CD14-positive monocyte (primary cell): ENCODE measurements around the gene RANBP10. TPM values are rescaled to one million over a fixed set of nuclear protein-coding genes. Genes with fewer than 3 reads are reported as not detected.
A peak's percentile ranks its signal among the peaks of the same experiment; 100 is the strongest.

Source experiments
- DNase-seq, 3 donors: peaks; one replicate each; pipeline ENCODE4 v3.0.0-alpha.2; 2011 to 2022
- H2AFZ ChIP-seq: 2 replicates; pipeline ENCODE4 v1.6.0; 2012; ENCODE audit warnings: mild to moderate bottlenecking, low read depth, low read length, inconsistent platforms; ENCODE audit not compliant: insufficient read depth, poor library complexity, severe bottlenecking
- H3K27ac ChIP-seq, 2 donors: 1 replicate in 1 of 2; 2 replicates in 1 of 2; pipeline ENCODE4 v1.5.1; 2012 to 2013; ENCODE audit warnings: low read length in 2 of 2, control low read depth in 1 of 2, inconsistent platforms in 1 of 2, low read depth in 1 of 2, mild to moderate bottlenecking in 1 of 2
- H3K27me3 ChIP-seq, 2 donors: one replicate each; pipeline versions ENCODE4 v1.6.0 to v1.6.1; 2011 to 2013; ENCODE audit warnings: low read length in 2 of 2; ENCODE audit not compliant: control insufficient read depth in 2 of 2, insufficient read depth in 2 of 2
- H3K36me3 ChIP-seq, 2 donors: replicated peaks in 1 of 2; 1 replicate in 1 of 2; 2 replicates in 1 of 2; pipeline versions ENCODE4 v1.5.1 to v1.6.1; 2012 to 2013; ENCODE audit warnings: low read length in 2 of 2, control low read depth in 1 of 2, inconsistent platforms in 1 of 2, mild to moderate bottlenecking in 1 of 2; ENCODE audit not compliant: insufficient read depth in 2 of 2, control insufficient read depth in 1 of 2
- H3K4me1 ChIP-seq, 2 donors: 1 replicate in 1 of 2; 2 replicates in 1 of 2; pipeline versions ENCODE4 v1.5.1 to v1.6.1; 2012 to 2013; ENCODE audit warnings: low read length in 2 of 2, control low read depth in 1 of 2, inconsistent platforms in 1 of 2, mild to moderate bottlenecking in 1 of 2, moderate library complexity in 1 of 2; ENCODE audit not compliant: insufficient read depth in 2 of 2, control insufficient read depth in 1 of 2
- H3K4me2 ChIP-seq: replicated peaks from 2 replicates; pipeline ENCODE3; 2012; ENCODE audit warnings: low read length, moderate library complexity, mild to moderate bottlenecking; ENCODE audit not compliant: poor library complexity, severe bottlenecking; ENCODE audit errors: extremely low read depth
- H3K4me3 ChIP-seq, 3 experiments: fragments of 200-600 bp in 1 of 3; sonication (generic) in 1 of 3; replicated peaks in 1 of 3; 1 replicate in 2 of 3; 2 replicates in 1 of 3; pipeline ENCODE4 v1.5.1; 2011 to 2013; ENCODE audit warnings: low read length in 3 of 3, mild to moderate bottlenecking in 3 of 3, control low read depth in 2 of 3, low read depth in 2 of 3, inconsistent platforms in 1 of 3, moderate library complexity in 1 of 3
- H3K79me2 ChIP-seq: 2 replicates; pipeline ENCODE4 v1.6.0; 2012; ENCODE audit warnings: mild to moderate bottlenecking, control low read depth, inconsistent platforms, low read length, moderate library complexity; ENCODE audit not compliant: insufficient read depth
- H3K9ac ChIP-seq: 2 replicates; pipeline ENCODE4 v1.6.0; 2017; ENCODE audit warnings: low read length, mild to moderate bottlenecking; ENCODE audit not compliant: insufficient read depth, poor library complexity, severe bottlenecking
- H3K9me3 ChIP-seq, 2 donors: replicated peaks in 1 of 2; 1 replicate in 1 of 2; 2 replicates in 1 of 2; pipeline versions ENCODE4 v1.5.1 to v1.6.1; 2012 to 2013; ENCODE audit warnings: low read length in 2 of 2, control low read depth in 1 of 2; ENCODE audit not compliant: control insufficient read depth in 1 of 2, insufficient read depth in 1 of 2
- H4K20me1 ChIP-seq: 2 replicates; pipeline ENCODE4 v1.6.0; 2012; ENCODE audit warnings: mild to moderate bottlenecking, low read length, control low read depth, moderate library complexity; ENCODE audit not compliant: insufficient read depth
- H3K27ac Mint-ChIP-seq, 7 donors: one replicate each; pipeline ENCODE4 v1.8.0; 2020; ENCODE audit warnings: mild to moderate bottlenecking in 7 of 7, mixed read lengths in 7 of 7, moderate library complexity in 6 of 7, inconsistent platforms in 2 of 7
- H3K27me3 Mint-ChIP-seq, 3 donors: one replicate each; pipeline ENCODE4 v1.8.0; 2021 to 2022; ENCODE audit warnings: low read depth in 3 of 3, mild to moderate bottlenecking in 3 of 3, mixed read lengths in 3 of 3, moderate library complexity in 3 of 3, inconsistent platforms in 1 of 3
- H3K36me3 Mint-ChIP-seq, 2 donors: one replicate each; pipeline ENCODE4 v1.8.0; 2020; ENCODE audit warnings: mixed read lengths in 2 of 2, inconsistent platforms in 1 of 2, mild to moderate bottlenecking in 1 of 2
- H3K4me1 Mint-ChIP-seq: one replicate; pipeline ENCODE4 v1.8.0; 2020; ENCODE audit warnings: mild to moderate bottlenecking, mixed read lengths
- H3K4me3 Mint-ChIP-seq, 2 donors: one replicate each; pipeline ENCODE4 v1.8.0; 2020; ENCODE audit warnings: mild to moderate bottlenecking in 2 of 2, mixed read lengths in 2 of 2, moderate library complexity in 1 of 2
- H3K9me3 Mint-ChIP-seq, 7 donors: one replicate each; pipeline ENCODE4 v1.8.0; 2020 to 2022; ENCODE audit warnings: mixed read lengths in 7 of 7, mild to moderate bottlenecking in 6 of 7, moderate library complexity in 6 of 7, inconsistent platforms in 2 of 7
- WGBS: methylation state at CpG from one replicate; pipeline ENCODE4 v1.1.5; 2013; ENCODE audit warnings: missing lambda C conversion rate; ENCODE audit not compliant: insufficient coverage; 5-methylcytosine and 5-hydroxymethylcytosine counted together
- intact Hi-C, 2 donors: fragments of 100-400 bp; cut with micrococcal nuclease; formaldehyde crosslinking; loops; one replicate each; pipeline versions ENCODE4 v1.15.0 to v1.15.1; 2023
- polyA plus RNA-seq, 3 donors: library from polyadenylated mRNA; depleted of rRNA in 1 of 3; unstranded in 2 of 3; stranded (reverse) in 1 of 3; fragments of 300-500 nt in 2 of 3; fragments of >200 nt in 1 of 3; fragmentation: Illumina TruSeq in 2 of 3; gene quantifications; 1 replicate in 2 of 3; 2 replicates in 1 of 3; pipeline ENCODE4 v1.2.3, GENCODE V29; 2012 to 2021
- TF ChIP-seq, protein P1 (sequence below): fragments of 200-600 bp; IDR thresholded peaks from one replicate; pipeline ENCODE4 v1.8.0; 2022; ENCODE audit warnings: antibody characterized with exemption, mild to moderate bottlenecking

Gene RANBP10
- polyA plus RNA-seq, 3 donors: 6.4 to 16.7 (median 6.6) TPM

DNA sequence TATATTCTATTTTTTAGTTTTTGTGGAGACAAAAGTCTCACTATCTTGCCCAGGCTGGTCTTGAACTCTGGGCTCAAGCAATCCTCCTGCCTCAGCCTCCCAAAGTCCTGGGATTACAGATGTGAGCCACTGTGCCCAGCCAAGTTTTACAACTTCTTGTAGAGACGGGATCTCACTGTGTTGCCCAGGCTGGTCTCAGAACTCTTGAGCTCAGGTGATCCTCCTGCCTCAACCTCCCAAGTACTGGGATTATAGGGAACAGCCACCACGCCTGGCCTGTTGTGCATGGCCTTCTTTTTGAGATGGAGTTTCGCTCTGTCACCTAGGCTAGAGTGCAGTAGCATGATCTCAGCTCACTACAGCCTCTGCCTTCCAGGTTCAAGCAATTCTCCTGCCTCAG lies 47.3 kb upstream of the RANBP10 start:
- Histone ChIP-seq H3K4me1 (peaks cover 4 to 7% of the 10 kb centered on the region in 2 donors), H4K20me1 (peaks cover 59% of the 10 kb centered on the region), H3K4me2 (no peak overlapping the region), H3K36me3 (no peaks in the 10 kb centered on the region), H3K4me3 (no peak overlapping the region), H3K79me2 (peaks cover 99% of the 10 kb centered on the region), H3K27me3 (no peaks in the 10 kb centered on the region), H3K9ac (no peak overlapping the region), H3K27ac (no peak overlapping the region), H3K9me3 (no peaks in the 10 kb centered on the region), H2AFZ (no peak overlapping the region)
- peaks cover 0 to 2% (median 0%) of the 10 kb centered on the region in 7 donors for H3K9me3 Mint-ChIP-seq
- H3K4me1 Mint-ChIP-seq: peaks cover 20% of the 10 kb centered on the region
- H3K27me3 Mint-ChIP-seq: peaks cover 0 to 1% (median 0%) of the 10 kb centered on the region in 3 donors
- TF ChIP-seq, protein P1, sequence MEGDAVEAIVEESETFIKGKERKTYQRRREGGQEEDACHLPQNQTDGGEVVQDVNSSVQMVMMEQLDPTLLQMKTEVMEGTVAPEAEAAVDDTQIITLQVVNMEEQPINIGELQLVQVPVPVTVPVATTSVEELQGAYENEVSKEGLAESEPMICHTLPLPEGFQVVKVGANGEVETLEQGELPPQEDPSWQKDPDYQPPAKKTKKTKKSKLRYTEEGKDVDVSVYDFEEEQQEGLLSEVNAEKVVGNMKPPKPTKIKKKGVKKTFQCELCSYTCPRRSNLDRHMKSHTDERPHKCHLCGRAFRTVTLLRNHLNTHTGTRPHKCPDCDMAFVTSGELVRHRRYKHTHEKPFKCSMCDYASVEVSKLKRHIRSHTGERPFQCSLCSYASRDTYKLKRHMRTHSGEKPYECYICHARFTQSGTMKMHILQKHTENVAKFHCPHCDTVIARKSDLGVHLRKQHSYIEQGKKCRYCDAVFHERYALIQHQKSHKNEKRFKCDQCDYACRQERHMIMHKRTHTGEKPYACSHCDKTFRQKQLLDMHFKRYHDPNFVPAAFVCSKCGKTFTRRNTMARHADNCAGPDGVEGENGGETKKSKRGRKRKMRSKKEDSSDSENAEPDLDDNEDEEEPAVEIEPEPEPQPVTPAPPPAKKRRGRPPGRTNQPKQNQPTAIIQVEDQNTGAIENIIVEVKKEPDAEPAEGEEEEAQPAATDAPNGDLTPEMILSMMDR: no peak
- H3K36me3 Mint-ChIP-seq: peaks cover 2 to 3% of the 10 kb centered on the region in 2 donors
- no peak overlapping the region for H3K4me3 Mint-ChIP-seq
- intact Hi-C loops: no loop called here
- WGBS: 100% methylated on average over 1 of the region's 3 CpGs
- peak overlapping the region in 2 of 7 donors; percentile 18 to 76 for H3K27ac Mint-ChIP-seq
- no peak for DNase-seq

- Histone ChIP-seq H3K4me1 (peaks cover 43 to 49% of the 10 kb centered on the region in 2 donors), H2AFZ (no peak overlapping the region), H3K27ac (peak overlapping the region in 1 of 2 donors; percentile 83)
These were observed 41.8 kb upstream of the RANBP10 start for GRCh38 chr16:67848118-67848517.

More at GRCh38 chr16:67848118-67848517, 41.8 kb upstream of the RANBP10 start:
- DNase-seq: no peak
- H3K4me1 Mint-ChIP-seq: peaks cover 43% of the 10 kb centered on the region
- intact Hi-C loops: loop anchor here in 1 of 2 donors (10.0 kb wide), 1 partner anchor 183 kb away; the partner anchor contains the start of genes ACD, C16orf86, ENKD1 and PARD6A
- Histone ChIP-seq H3K9ac (peak overlapping the region; percentile 83), H3K79me2 (peaks cover 93% of the 10 kb centered on the region), H3K4me3 (peak overlapping the region in 1 of 3 experiments; percentile 90), H3K36me3 (no peaks in the 10 kb centered on the region), H3K9me3 (no peaks in the 10 kb centered on the region), H3K27me3 (no peaks in the 10 kb centered on the region), H4K20me1 (peaks cover 45% of the 10 kb centered on the region), H3K4me2 (peak overlapping the region; percentile 97)
- peaks cover 4 to 5% of the 10 kb centered on the region in 2 donors for H3K36me3 Mint-ChIP-seq
- TF ChIP-seq, protein P1: no peak
- peak overlapping the region in 3 of 7 donors; percentile 56 to 89 (median 70) for H3K27ac Mint-ChIP-seq
- H3K27me3 Mint-ChIP-seq: peaks cover 0 to 1% (median 1%) of the 10 kb centered on the region in 3 donors
- H3K4me3 Mint-ChIP-seq: peak overlapping the region in 1 of 2 donors; percentile 89
- peaks cover 0 to 3% (median 0%) of the 10 kb centered on the region in 7 donors for H3K9me3 Mint-ChIP-seq
- 96% methylated on average over 9 of the region's 11 CpGs for WGBS
